Stomach (tissue), 4 donors: ENCODE results near the gene TFB1M.

Experiments
- CTCF ChIP-seq, 7 experiments: fragments of 450-650 bp in 4 of 7; fragments of 200-600 bp in 3 of 7; sonication (generic) in 3 of 7; IDR thresholded peaks; one replicate each; pipeline ENCODE4 v1.5.1; 2016 to 2019; ENCODE audit warnings: antibody characterized with exemption in 7 of 7, control low read depth in 2 of 7, mild to moderate bottlenecking in 1 of 7
- POLR2A ChIP-seq, 4 donors: fragments of 450-650 bp; IDR thresholded peaks; one replicate each; pipeline ENCODE4 v1.6.1; 2016; ENCODE audit warnings: antibody characterized with exemption in 4 of 4, control low read depth in 2 of 4, mild to moderate bottlenecking in 1 of 4, moderate library complexity in 1 of 4

GRCh38 chr6:155219299-155219698 lies 95.0 kb downstream of the TFB1M start:
- TF ChIP-seq CTCF (IDR thresholded peaks at IDR 0.05) (no peak), POLR2A (IDR thresholded peaks at IDR 0.05) (no peak)
